ENCODE data around the gene GP9.

- no peak for TF ChIP-seq POLR2AphosphoS5 (IDR thresholded peaks at IDR 0.05; ENCODE audit: control insufficient read depth, insufficient read depth, low read depth, low read length)
- no peak for TF ChIP-seq MLX (CRISPR knock-in tag; conservative IDR thresholded peaks at IDR 0.05)
- TF ChIP-seq, protein P1, sequence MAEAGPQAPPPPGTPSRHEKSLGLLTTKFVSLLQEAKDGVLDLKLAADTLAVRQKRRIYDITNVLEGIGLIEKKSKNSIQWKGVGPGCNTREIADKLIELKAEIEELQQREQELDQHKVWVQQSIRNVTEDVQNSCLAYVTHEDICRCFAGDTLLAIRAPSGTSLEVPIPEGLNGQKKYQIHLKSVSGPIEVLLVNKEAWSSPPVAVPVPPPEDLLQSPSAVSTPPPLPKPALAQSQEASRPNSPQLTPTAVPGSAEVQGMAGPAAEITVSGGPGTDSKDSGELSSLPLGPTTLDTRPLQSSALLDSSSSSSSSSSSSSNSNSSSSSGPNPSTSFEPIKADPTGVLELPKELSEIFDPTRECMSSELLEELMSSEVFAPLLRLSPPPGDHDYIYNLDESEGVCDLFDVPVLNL (CRISPR knock-in tag; IDR thresholded peaks at IDR 0.05; ENCODE audit: low read depth) = no peak
- TF ChIP-seq RFX5 (IDR thresholded peaks at IDR 0.05; ENCODE audit: low read depth, low read length) = no peak
- TF ChIP-seq ZBTB26 (CRISPR knock-in tag; IDR thresholded peaks at IDR 0.05) = no peak
- TF ChIP-seq RCOR1 (IDR thresholded peaks at IDR 0.05; ENCODE audit: borderline replicate concordance in 1 of 2, low read depth in 2 of 2, low read length in 2 of 2) = no peak
These were observed 23.5 kb upstream of the GP9 start for GRCh38 chr3:129037093-129037419.
